ENCODE results near the gene SMIM24. TPM values are rescaled to one million over a fixed set of nuclear protein-coding genes. Genes with fewer than 3 reads are reported as not detected.
"Not testable (repeated sequence)": the region's sequence is repeated elsewhere in the genome, so short reads cannot be mapped to it uniquely, and the experiment has no call there.

The SMIM24 gene
- total RNA-seq, 1 experiment from 2014 or later: 1.9 TPM

- no peaks in the 10 kb centered on the region for H3K36me3 Mint-ChIP-seq (ENCODE audit: insufficient read depth in 1 of 3, low read depth in 3 of 3)
- WGBS (ENCODE audit: extremely low coverage, insufficient read length, low lambda C conversion rate): no CpG with 5 or more reads among the region's 25 CpGs
Observed at GRCh38 chr19:3453840-3454239, 26.5 kb downstream of the SMIM24 start.

GRCh38 chr19:3452942-3453214 is 27.4 kb downstream of the SMIM24 start:
- H4K20me1 ChIP-seq (ENCODE audit: control insufficient read depth, insufficient read depth, insufficient read length); H4K8ac ChIP-seq (replicated peaks; ENCODE audit: insufficient read length, low read depth, low read length); H3K4me3 Mint-ChIP-seq; H3T11ph ChIP-seq (ENCODE audit: low read length); H3K9ac ChIP-seq (ENCODE audit: extremely low read depth, insufficient read length, low read length); H3K23me2 ChIP-seq (ENCODE audit: insufficient read length, low read depth, low read length, poor library complexity, severe bottlenecking); H3K4me1 ChIP-seq (ENCODE audit: insufficient read depth, low read length); H3K23ac ChIP-seq (ENCODE audit: insufficient read length, low read depth, low read length); H3K9me3 Mint-ChIP-seq; H2AFZ ChIP-seq (ENCODE audit: low read length); H3K36me3 Mint-ChIP-seq (ENCODE audit: insufficient read depth in 1 of 3, low read depth in 3 of 3); H3K18ac ChIP-seq (ENCODE audit: insufficient read length, low read depth, low read length); H3K79me1 ChIP-seq (ENCODE audit: insufficient read depth, low read depth, low read length, poor library complexity, severe bottlenecking); H3K27me3 Mint-ChIP-seq (ENCODE audit: low read depth); H4K5ac ChIP-seq (ENCODE audit: insufficient read length, low read depth, low read length); H2BK15ac ChIP-seq (ENCODE audit: low read depth, low read length); DNase-seq; H3K27me3 ChIP-seq (ENCODE audit: insufficient read depth, low read length); H2BK5ac ChIP-seq (ENCODE audit: insufficient read length, low read length); H2BK12ac ChIP-seq (ENCODE audit: insufficient read length, low read depth, low read length); H3K27ac ChIP-seq (ENCODE audit: insufficient read length, low read depth, low read length); H2BK20ac ChIP-seq (ENCODE audit: low read depth, low read length, poor library complexity, severe bottlenecking); H2AK5ac ChIP-seq (ENCODE audit: insufficient read length, low read length); H3K9me3 ChIP-seq (ENCODE audit: control insufficient read depth, low read depth, low read length); H3K4ac ChIP-seq (ENCODE audit: low read depth, low read length); H3K27ac Mint-ChIP-seq; H3K4me1 Mint-ChIP-seq; H3K14ac ChIP-seq (ENCODE audit: insufficient read depth, low read length); H3K4me2 ChIP-seq (ENCODE audit: insufficient read depth, insufficient read length, low read length); H3K79me2 ChIP-seq (ENCODE audit: insufficient read depth, low read length); H2BK120ac ChIP-seq (ENCODE audit: low read depth, low read length, poor library complexity, severe bottlenecking); H3K56ac ChIP-seq (ENCODE audit: insufficient read length, low read depth, low read length); H4K91ac ChIP-seq (ENCODE audit: insufficient read length, low read depth, low read length): not testable (repeated sequence)
- no CpG with 5 or more reads among the region's 10 CpGs for WGBS (ENCODE audit: extremely low coverage, insufficient read length, low lambda C conversion rate)

More at GRCh38 chr19:3453840-3454239, 26.5 kb downstream of the SMIM24 start:
- Mint-ChIP-seq H3K4me3 (no peak overlapping the region), H3K9me3 (no peaks in the 10 kb centered on the region), H3K4me1 (peaks cover 7 to 16% of the 10 kb centered on the region in 2 experiments), H3K27ac (no peak overlapping the region), H3K27me3 (ENCODE audit: low read depth) (peaks cover 14% of the 10 kb centered on the region)
- Histone ChIP-seq H3K9ac (ENCODE audit: extremely low read depth, insufficient read length, low read length) (no peak overlapping the region), H3K56ac (ENCODE audit: insufficient read length, low read depth, low read length) (no peak overlapping the region), H3K14ac (ENCODE audit: insufficient read depth, low read length) (no peak overlapping the region; the same call in 1 of the 2 replicates), H2BK15ac (ENCODE audit: low read depth, low read length) (no peak overlapping the region), H3K4me1 (ENCODE audit: insufficient read depth, low read length) (no peaks in the 10 kb centered on the region; the same call in 1 of the 2 replicates), H3K4ac (ENCODE audit: low read depth, low read length) (no peak overlapping the region), H3K18ac (ENCODE audit: insufficient read length, low read depth, low read length) (no peak overlapping the region), H2AFZ (ENCODE audit: low read length) (no peak overlapping the region), H2BK120ac (ENCODE audit: low read depth, low read length, poor library complexity, severe bottlenecking) (no peak overlapping the region), H3K4me2 (ENCODE audit: insufficient read depth, insufficient read length, low read length) (no peak overlapping the region), H4K91ac (ENCODE audit: insufficient read length, low read depth, low read length) (no peak overlapping the region), H3K9me3 (ENCODE audit: control insufficient read depth, low read depth, low read length) (no peaks in the 10 kb centered on the region), H4K20me1 (ENCODE audit: control insufficient read depth, insufficient read depth, insufficient read length) (peaks cover 2% of the 10 kb centered on the region), H3K27ac (ENCODE audit: insufficient read length, low read depth, low read length) (no peak overlapping the region), H2BK5ac (ENCODE audit: insufficient read length, low read length) (no peak overlapping the region), H3K79me2 (ENCODE audit: insufficient read depth, low read length) (no peaks in the 10 kb centered on the region), H3T11ph (ENCODE audit: low read length) (no peak overlapping the region), H3K23me2 (ENCODE audit: insufficient read length, low read depth, low read length, poor library complexity, severe bottlenecking) (no peaks in the 10 kb centered on the region), H2BK20ac (ENCODE audit: low read depth, low read length, poor library complexity, severe bottlenecking) (no peak overlapping the region), H3K23ac (ENCODE audit: insufficient read length, low read depth, low read length) (no peak overlapping the region), H2AK5ac (ENCODE audit: insufficient read length, low read length) (no peak overlapping the region), H3K27me3 (ENCODE audit: insufficient read depth, low read length) (no peaks in the 10 kb centered on the region; the same call in 1 of the 2 replicates), H4K8ac (replicated peaks; ENCODE audit: insufficient read length, low read depth, low read length) (no peak overlapping the region), H4K5ac (ENCODE audit: insufficient read length, low read depth, low read length) (no peak overlapping the region), H2BK12ac (ENCODE audit: insufficient read length, low read depth, low read length) (no peak overlapping the region), H3K79me1 (ENCODE audit: insufficient read depth, low read depth, low read length, poor library complexity, severe bottlenecking) (no peaks in the 10 kb centered on the region)
- DNase-seq: no peak
- TF ChIP-seq, protein P1, sequence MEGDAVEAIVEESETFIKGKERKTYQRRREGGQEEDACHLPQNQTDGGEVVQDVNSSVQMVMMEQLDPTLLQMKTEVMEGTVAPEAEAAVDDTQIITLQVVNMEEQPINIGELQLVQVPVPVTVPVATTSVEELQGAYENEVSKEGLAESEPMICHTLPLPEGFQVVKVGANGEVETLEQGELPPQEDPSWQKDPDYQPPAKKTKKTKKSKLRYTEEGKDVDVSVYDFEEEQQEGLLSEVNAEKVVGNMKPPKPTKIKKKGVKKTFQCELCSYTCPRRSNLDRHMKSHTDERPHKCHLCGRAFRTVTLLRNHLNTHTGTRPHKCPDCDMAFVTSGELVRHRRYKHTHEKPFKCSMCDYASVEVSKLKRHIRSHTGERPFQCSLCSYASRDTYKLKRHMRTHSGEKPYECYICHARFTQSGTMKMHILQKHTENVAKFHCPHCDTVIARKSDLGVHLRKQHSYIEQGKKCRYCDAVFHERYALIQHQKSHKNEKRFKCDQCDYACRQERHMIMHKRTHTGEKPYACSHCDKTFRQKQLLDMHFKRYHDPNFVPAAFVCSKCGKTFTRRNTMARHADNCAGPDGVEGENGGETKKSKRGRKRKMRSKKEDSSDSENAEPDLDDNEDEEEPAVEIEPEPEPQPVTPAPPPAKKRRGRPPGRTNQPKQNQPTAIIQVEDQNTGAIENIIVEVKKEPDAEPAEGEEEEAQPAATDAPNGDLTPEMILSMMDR (conservative IDR thresholded peaks at IDR 0.05): no peak

All from H9 (cell line).